GM19023 (cell line): ENCODE results near the gene MDM4.
A peak's percentile ranks its signal among the peaks of the same experiment; 100 is the strongest.

Experiments used
- ATAC-seq: cut with Tn5 transposase; IDR thresholded peaks from one replicate; pipeline ENCODE4 v1.9.1; 2021; ENCODE audit warnings: mild to moderate bottlenecking, moderate library complexity; ENCODE audit not compliant: unreplicated experiment

Gene MDM4

GRCh38 chr1:204575221-204576190 lies 59.3 kb downstream of the MDM4 start:
- no peak for ATAC-seq

- ATAC-seq = no peak
Measured at GRCh38 chr1:204576422-204576821, 60.2 kb downstream of the MDM4 start.

- no peak for ATAC-seq
Measured at GRCh38 chr1:204577794-204578478, 61.7 kb downstream of the MDM4 start.

- peak; percentile 61 for ATAC-seq
Measured at GRCh38 chr1:204578867-204579664, 62.9 kb downstream of the MDM4 start.

GRCh38 chr1:204579681-204580080 lies 63.5 kb downstream of the MDM4 start:
- ATAC-seq = no peak

GRCh38 chr1:204580862-204581261 lies 64.7 kb downstream of the MDM4 start:
- no peak for ATAC-seq

- ATAC-seq = no peak
Measured at GRCh38 chr1:204581759-204582158, 65.6 kb downstream of the MDM4 start.

GRCh38 chr1:204583909-204584632 lies 67.9 kb downstream of the MDM4 start:
- no peak for ATAC-seq

- no peak for ATAC-seq
Measured at GRCh38 chr1:204584699-204585372, 68.6 kb downstream of the MDM4 start.

- ATAC-seq = no peak
Measured at GRCh38 chr1:204587621-204588020, 71.4 kb downstream of the MDM4 start.

GRCh38 chr1:204588826-204589225 lies 72.6 kb downstream of the MDM4 start:
- no peak for ATAC-seq

GRCh38 chr1:204589409-204590038 lies 73.3 kb downstream of the MDM4 start:
- no peak for ATAC-seq

GRCh38 chr1:204591473-204592090 lies 75.4 kb downstream of the MDM4 start:
- no peak for ATAC-seq

- no peak for ATAC-seq
Measured at GRCh38 chr1:204592246-204592948, 76.2 kb downstream of the MDM4 start.

GRCh38 chr1:204598319-204598969 lies 82.2 kb downstream of the MDM4 start:
- no peak for ATAC-seq

GRCh38 chr1:204599098-204599497 lies 82.9 kb downstream of the MDM4 start:
- ATAC-seq = no peak

GRCh38 chr1:204599596-204599995 lies 83.4 kb downstream of the MDM4 start:
- no peak for ATAC-seq

GRCh38 chr1:204600203-204600602 lies 84.0 kb downstream of the MDM4 start:
- no peak for ATAC-seq
